Common myeloid progenitor, CD34-positive (primary cell): ENCODE data around the gene NUDT17.
"Not testable (repeated sequence)": the region's sequence is repeated elsewhere in the genome, so short reads cannot be mapped to it uniquely, and the experiment has no call there.

Experiments used
- CTCF ChIA-PET: fragments of 350-600 bp; sonication (Branson Sonifier 250); formaldehyde crosslinking; loops from one replicate; lab custom pipeline; 2021; ENCODE audit warnings: antibody characterized with exemption; lab: Charles Lee
- POLR2A ChIA-PET: fragments of 350-600 bp; sonication (Branson Sonifier 250); formaldehyde crosslinking; loops from one replicate; lab custom pipeline; 2021; ENCODE audit warnings: antibody characterized with exemption; lab: Charles Lee
- DNase-seq, 3 donors: peaks; one replicate each; pipeline versions ENCODE4 v3.0.0 to v3.0.0-alpha.2; 2013
- H3K27ac ChIP-seq, 2 experiments: 1 replicate in 1 of 2; 2 replicates in 1 of 2; pipeline ENCODE4 v1.7.0; 2013; ENCODE audit warnings: inconsistent platforms in 2 of 2, low read length in 2 of 2, mild to moderate bottlenecking in 2 of 2, low read depth in 1 of 2, moderate library complexity in 1 of 2; ENCODE audit not compliant: severe bottlenecking in 2 of 2, insufficient read depth in 1 of 2, poor library complexity in 1 of 2
- H3K27me3 ChIP-seq, 5 experiments: replicated peaks in 2 of 5; 1 replicate in 3 of 5; 2 replicates in 2 of 5; pipeline versions ENCODE4 v1.6.1 to v1.7.0; 2013; ENCODE audit warnings: low read length in 4 of 5, mild to moderate bottlenecking in 2 of 5, moderate library complexity in 2 of 5, inconsistent platforms in 1 of 5; ENCODE audit not compliant: insufficient read depth in 5 of 5, control insufficient read depth in 4 of 5
- H3K36me3 ChIP-seq, 4 experiments: 1 replicate in 2 of 4; 2 replicates in 2 of 4; pipeline versions ENCODE4 v1.6.1 to v1.7.0; 2013; ENCODE audit warnings: low read length in 3 of 4, control low read depth in 1 of 4, mild to moderate bottlenecking in 1 of 4; ENCODE audit not compliant: control insufficient read depth in 4 of 4, insufficient read depth in 4 of 4
- H3K4me1 ChIP-seq, 4 experiments: 1 replicate in 3 of 4; 2 replicates in 1 of 4; pipeline versions ENCODE4 v1.6.1 to v1.7.1; 2013; ENCODE audit warnings: low read length in 3 of 4, mild to moderate bottlenecking in 3 of 4, control low read depth in 1 of 4, inconsistent platforms in 1 of 4, moderate library complexity in 1 of 4; ENCODE audit not compliant: control insufficient read depth in 4 of 4, insufficient read depth in 4 of 4; ENCODE audit errors: control extremely low read depth in 1 of 4
- H3K4me3 ChIP-seq, 7 experiments: 1 replicate in 4 of 7; 2 replicates in 3 of 7; pipeline versions ENCODE4 v1.5.1 to v1.7.0; 2013; ENCODE audit warnings: mild to moderate bottlenecking in 7 of 7, low read length in 6 of 7, moderate library complexity in 6 of 7, inconsistent platforms in 2 of 7, low read depth in 2 of 7, control low read depth in 1 of 7; ENCODE audit not compliant: insufficient read depth in 4 of 7, control insufficient read depth in 1 of 7; ENCODE audit errors: extremely low read depth in 1 of 7
- H3K9me3 ChIP-seq, 5 experiments: 1 replicate in 4 of 5; 2 replicates in 1 of 5; pipeline versions ENCODE4 v1.6.1 to v1.7.1; 2013; ENCODE audit warnings: low read length in 4 of 5, mild to moderate bottlenecking in 2 of 5, inconsistent platforms in 1 of 5, low read depth in 1 of 5, moderate library complexity in 1 of 5; ENCODE audit not compliant: control insufficient read depth in 4 of 5, insufficient read depth in 2 of 5; ENCODE audit errors: control extremely low read depth in 1 of 5
- WGBS: methylation state at CpG from one replicate; pipeline ENCODE4 v1.1.5; 2013; ENCODE audit not compliant: insufficient coverage; 5-methylcytosine and 5-hydroxymethylcytosine counted together

Gene NUDT17

GRCh38 chr1:145826030-145826429 lies 19.4 kb upstream of the NUDT17 start:
- Histone ChIP-seq H3K4me3 (no peak overlapping the region), H3K9me3 (no peaks in the 10 kb centered on the region), H3K27ac (no peak overlapping the region), H3K27me3 (no peaks in the 10 kb centered on the region), H3K4me1 (peaks cover 0 to 20% (median 6%) of the 10 kb centered on the region in 4 experiments), H3K36me3 (peaks cover 19 to 45% (median 36%) of the 10 kb centered on the region in 4 experiments)
- CTCF ChIA-PET, result interaction anchor here (0.8 to 2.7 kb wide), 7 partner anchors 13 to 133 kb away, joined by 3 to 17 read pairs (median 6); partner anchors contain the start of gene NUDT17
- peak in 1 of 3 donors; percentile 18 for DNase-seq
- no CpG with 5 or more reads among the region's 2 CpGs for WGBS
- POLR2A ChIA-PET, result interaction anchor here (0.6 kb wide), 2 partner anchors 22 to 26 kb away, joined by 3 read pairs; no protein-coding TSS in a partner anchor

GRCh38 chr1:145827966-145828365 lies 17.5 kb upstream of the NUDT17 start:
- Histone ChIP-seq H3K9me3 (no peaks in the 10 kb centered on the region), H3K4me1 (peaks cover 0 to 18% (median 6%) of the 10 kb centered on the region in 4 experiments), H3K27ac (no peak overlapping the region), H3K27me3 (no peaks in the 10 kb centered on the region), H3K4me3 (no peak overlapping the region), H3K36me3 (peaks cover 20 to 61% (median 47%) of the 10 kb centered on the region in 4 experiments)
- DNase-seq, result no peak
- ChIA-PET CTCF (interaction anchor here (0.6 to 2.4 kb wide), 7 partner anchors 12 to 53 kb away, joined by 3 to 10 read pairs (median 3); no protein-coding TSS in a partner anchor), POLR2A (no interaction called here)

GRCh38 chr1:145828367-145829026 lies 16.9 kb upstream of the NUDT17 start:
- POLR2A ChIA-PET, result no interaction called here
- DNase-seq, result no peak
- no peaks in the 10 kb centered on the region for H3K27me3 ChIP-seq
- CTCF ChIA-PET, result interaction anchor here (0.6 to 2.4 kb wide), 6 partner anchors 11 to 54 kb away, joined by 3 to 10 read pairs (median 3); no protein-coding TSS in a partner anchor
- peaks cover 24 to 66% (median 52%) of the 10 kb centered on the region in 4 experiments for H3K36me3 ChIP-seq
- H3K4me3 ChIP-seq, result no peak overlapping the region
- peak overlapping the region in 1 of 2 experiments; percentile 19 for H3K27ac ChIP-seq
- H3K4me1 ChIP-seq, result peaks cover 0 to 18% (median 6%) of the 10 kb centered on the region in 4 experiments
- no peaks in the 10 kb centered on the region for H3K9me3 ChIP-seq

GRCh38 chr1:145830810-145831209 lies 14.6 kb upstream of the NUDT17 start:
- H3K27me3 ChIP-seq, H3K9me3 ChIP-seq, H3K4me1 ChIP-seq, H3K4me3 ChIP-seq, DNase-seq, H3K27ac ChIP-seq: not testable (repeated sequence)
- POLR2A ChIA-PET, result interaction anchor here (0.6 to 0.7 kb wide), 2 partner anchors 10 to 30 kb away, joined by 3 to 4 read pairs; no protein-coding TSS in a partner anchor
- H3K36me3 ChIP-seq, result peaks cover 24 to 89% (median 63%) of the 10 kb centered on the region in 4 experiments
- 100% methylated on average over 2 of the region's 2 CpGs for WGBS
- CTCF ChIA-PET, result interaction anchor here (0.6 to 1.1 kb wide), 2 partner anchors 27 to 156 kb away, joined by 3 read pairs; no protein-coding TSS in a partner anchor

- Histone ChIP-seq H3K36me3 (peaks cover 33 to 97% (median 64%) of the 10 kb centered on the region in 4 experiments), H3K4me1 (no peaks in the 10 kb centered on the region), H3K27ac (no peak overlapping the region), H3K9me3 (no peaks in the 10 kb centered on the region), H3K4me3 (no peak overlapping the region), H3K27me3 (no peaks in the 10 kb centered on the region)
- POLR2A ChIA-PET, result no interaction called here
- no peak for DNase-seq
- CTCF ChIA-PET, result interaction anchor here (1.4 to 3.1 kb wide), 2 partner anchors 9 to 12 kb away, joined by 6 to 11 read pairs; no protein-coding TSS in a partner anchor
- WGBS, result 100% methylated on average over 1 of the region's 1 CpG
Observed at GRCh38 chr1:145837656-145838055, 7.8 kb upstream of the NUDT17 start.

- ChIA-PET POLR2A (no interaction called here), CTCF (interaction anchor here (1.5 to 10.3 kb wide), 4 partner anchors 17 to 169 kb away, joined by 3 to 157 read pairs (median 108); partner anchors contain the start of genes ITGA10 and PIAS3)
- Histone ChIP-seq H3K27me3 (no peaks in the 10 kb centered on the region), H3K27ac (no peak overlapping the region), H3K4me3 (no peak overlapping the region), H3K4me1 (peaks cover 0 to 24% (median 17%) of the 10 kb centered on the region in 4 experiments), H3K36me3 (peaks cover 22 to 57% (median 37%) of the 10 kb centered on the region in 4 experiments), H3K9me3 (no peaks in the 10 kb centered on the region)
- DNase-seq, result no peak
- 100% methylated on average over 1 of the region's 3 CpGs for WGBS
Observed at GRCh38 chr1:145843031-145843430, 2.4 kb upstream of the NUDT17 start.
